Large intestine (tissue), 3 donors: ENCODE results near the gene HAO2. TPM values are rescaled to one million over a fixed set of nuclear protein-coding genes. Genes with fewer than 3 reads are reported as not detected.
"Not testable (repeated sequence)": the region's sequence is repeated elsewhere in the genome, so short reads cannot be mapped to it uniquely, and the experiment has no call there.

Experiments
- DNase-seq, 2 donors: peaks; one replicate each; pipeline versions ENCODE4 v3.0.0 to v3.0.0-alpha.2; 2013
- H3K27ac ChIP-seq: one replicate; pipeline ENCODE4 v1.5.1; 2013; ENCODE audit warnings: low read length
- H3K27me3 ChIP-seq: 2 replicates; pipeline ENCODE4 v1.6.1; 2013; ENCODE audit warnings: low read length; ENCODE audit not compliant: control insufficient read depth, insufficient read depth
- H3K36me3 ChIP-seq: 2 replicates; pipeline ENCODE4 v1.6.1; 2013; ENCODE audit warnings: low read length; ENCODE audit not compliant: control insufficient read depth, insufficient read depth
- H3K4me1 ChIP-seq: one replicate; pipeline ENCODE4 v1.6.1; 2013; ENCODE audit warnings: low read length; ENCODE audit not compliant: control insufficient read depth, insufficient read depth
- H3K4me3 ChIP-seq: one replicate; pipeline ENCODE4 v1.5.1; 2013; ENCODE audit warnings: low read length
- H3K9me3 ChIP-seq: one replicate; pipeline ENCODE4 v1.6.1; 2013; ENCODE audit warnings: mild to moderate bottlenecking, low read depth, low read length, moderate library complexity; ENCODE audit not compliant: control insufficient read depth
- WGBS: methylation state at CpG from one replicate; pipeline ENCODE4 v1.1.5; 2013; ENCODE audit warnings: low lambda C conversion rate; ENCODE audit not compliant: insufficient coverage; 5-methylcytosine and 5-hydroxymethylcytosine counted together
- polyA plus RNA-seq: library from polyadenylated mRNA; unstranded; fragments of 120-200 nt; gene quantifications from one replicate; pipeline ENCODE4 v1.2.1, GENCODE V29; 2013

The HAO2 gene
- polyA plus RNA-seq, 1 donor, result 0.91 TPM

GRCh38 chr1:119330466-119331189, 38.0 kb upstream of the HAO2 start:
- Histone ChIP-seq H3K4me1 (peaks cover 4% of the 10 kb centered on the region), H3K27me3 (peaks cover 4% of the 10 kb centered on the region), H3K4me3 (no peak overlapping the region), H3K9me3 (peaks cover 6% of the 10 kb centered on the region), H3K36me3 (no peaks in the 10 kb centered on the region), H3K27ac (no peak overlapping the region)
- WGBS, result 100% methylated on average over 2 of the region's 6 CpGs
- DNase-seq, result no peak

GRCh38 chr1:119331190-119331515, 37.4 kb upstream of the HAO2 start:
- DNase-seq, result no peak
- peaks cover 6% of the 10 kb centered on the region for H3K9me3 ChIP-seq
- H3K36me3 ChIP-seq, result no peaks in the 10 kb centered on the region
- no peak overlapping the region for H3K27ac ChIP-seq
- no peak overlapping the region for H3K4me3 ChIP-seq
- H3K27me3 ChIP-seq, result peaks cover 2% of the 10 kb centered on the region
- H3K4me1 ChIP-seq, result peaks cover 4% of the 10 kb centered on the region
- WGBS, result 100% methylated on average over 2 of the region's 6 CpGs

- no CpG with 5 or more reads among the region's 1 CpG for WGBS
- Histone ChIP-seq H3K4me3 (no peak overlapping the region), H3K9me3 (peaks cover 6% of the 10 kb centered on the region), H3K4me1 (peaks cover 2% of the 10 kb centered on the region), H3K27ac (no peak overlapping the region), H3K27me3 (no peaks in the 10 kb centered on the region), H3K36me3 (no peaks in the 10 kb centered on the region)
- DNase-seq, result no peak
These were observed 36.7 kb upstream of the HAO2 start for GRCh38 chr1:119331915-119332314.

DNA sequence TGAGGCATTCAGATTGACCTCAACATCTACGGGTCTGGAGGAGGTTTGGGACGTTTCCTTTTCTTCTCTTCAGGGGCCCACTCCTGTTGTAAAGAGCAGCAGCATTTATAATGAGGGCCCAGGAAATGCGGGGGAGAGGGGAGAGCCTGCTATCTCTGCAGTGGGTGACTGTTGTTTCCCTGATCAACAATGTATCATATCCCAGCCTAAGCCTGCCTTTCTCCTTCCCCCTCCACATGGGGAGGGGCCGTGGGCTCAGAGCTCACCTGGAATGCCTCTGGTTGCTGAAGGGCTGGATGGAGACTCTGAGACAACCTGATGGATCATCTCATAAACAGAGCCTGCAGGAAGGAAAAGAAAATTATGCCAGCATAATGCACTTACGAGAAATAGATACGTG, 36.0 kb upstream of the HAO2 start:
- no peak for DNase-seq
- WGBS, result 94% methylated on average over 2 of the region's 6 CpGs
- H3K4me3 ChIP-seq, result no peak overlapping the region

GRCh38 chr1:119333163-119333896, 35.3 kb upstream of the HAO2 start:
- H3K36me3 ChIP-seq, result no peaks in the 10 kb centered on the region
- DNase-seq, result no peak
- no peaks in the 10 kb centered on the region for H3K4me1 ChIP-seq
- no CpG with 5 or more reads among the region's 23 CpGs for WGBS
- no peak overlapping the region for H3K27ac ChIP-seq
- H3K4me3 ChIP-seq, result no peak overlapping the region
- no peaks in the 10 kb centered on the region for H3K27me3 ChIP-seq
- peaks cover 6% of the 10 kb centered on the region for H3K9me3 ChIP-seq

More for the DNA sequence above, 36.0 kb upstream of the HAO2 start:
- Histone ChIP-seq H3K27ac (no peak overlapping the region), H3K27me3 (no peaks in the 10 kb centered on the region), H3K9me3 (peaks cover 6% of the 10 kb centered on the region), H3K36me3 (no peaks in the 10 kb centered on the region), H3K4me1 (no peaks in the 10 kb centered on the region)

- H3K27me3 ChIP-seq, H3K27ac ChIP-seq, H3K36me3 ChIP-seq, H3K4me1 ChIP-seq, H3K4me3 ChIP-seq, DNase-seq, H3K9me3 ChIP-seq: not testable (repeated sequence)
- no CpG with 5 or more reads among the region's 16 CpGs for WGBS
These were observed 34.7 kb upstream of the HAO2 start for GRCh38 chr1:119333897-119334250.

DNA sequence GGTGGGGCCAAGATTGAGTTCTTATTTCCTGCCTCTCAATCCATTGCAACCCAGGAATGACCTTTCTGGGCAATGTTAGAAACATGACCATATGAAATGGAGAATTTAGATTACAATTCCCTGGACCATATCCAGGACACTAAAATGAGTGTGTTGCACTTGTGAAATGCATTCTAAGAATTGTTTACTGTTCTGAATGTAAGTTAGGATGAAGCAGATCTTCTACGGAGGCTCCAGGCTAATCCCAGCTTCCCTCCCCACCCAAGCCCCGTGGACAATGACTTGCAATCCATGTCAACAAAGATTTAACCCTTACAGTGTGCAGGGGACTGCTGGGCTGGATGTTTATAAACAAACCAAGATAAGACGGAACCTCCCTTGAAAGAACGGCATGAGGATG, 31.7 kb upstream of the HAO2 start:
- Histone ChIP-seq H3K27me3 (no peaks in the 10 kb centered on the region), H3K9me3 (peaks cover 6% of the 10 kb centered on the region), H3K4me3 (no peak overlapping the region), H3K36me3 (no peaks in the 10 kb centered on the region), H3K4me1 (peaks cover 8% of the 10 kb centered on the region), H3K27ac (no peak overlapping the region)
- DNase-seq, result peak in 1 of 2 donors; percentile 22
- no CpG with 5 or more reads among the region's 4 CpGs for WGBS

GRCh38 chr1:119338004-119338403, 30.6 kb upstream of the HAO2 start:
- Histone ChIP-seq H3K4me3 (no peak overlapping the region), H3K27me3 (no peaks in the 10 kb centered on the region), H3K4me1 (peaks cover 8% of the 10 kb centered on the region), H3K9me3 (peaks cover 6% of the 10 kb centered on the region), H3K27ac (no peak overlapping the region), H3K36me3 (no peaks in the 10 kb centered on the region)
- DNase-seq, result no peak
- no CpG with 5 or more reads among the region's 2 CpGs for WGBS

- WGBS, result no CpG with 5 or more reads among the region's 3 CpGs
- Histone ChIP-seq H3K9me3 (peaks cover 2% of the 10 kb centered on the region), H3K27ac (no peak overlapping the region), H3K4me1 (peaks cover 8% of the 10 kb centered on the region), H3K4me3 (no peak overlapping the region), H3K36me3 (no peaks in the 10 kb centered on the region), H3K27me3 (no peaks in the 10 kb centered on the region)
- DNase-seq, result no peak
These were observed 29.8 kb upstream of the HAO2 start for GRCh38 chr1:119338757-119339156.

- peak overlapping the region; percentile 8 for H3K27ac ChIP-seq
- no peak for DNase-seq
- H3K36me3 ChIP-seq, result no peaks in the 10 kb centered on the region
These were observed 27.7 kb upstream of the HAO2 start for GRCh38 chr1:119340861-119341261.

More at GRCh38 chr1:119340861-119341261, 27.7 kb upstream of the HAO2 start:
- no peaks in the 10 kb centered on the region for H3K27me3 ChIP-seq
- H3K4me3 ChIP-seq, result no peak overlapping the region
- H3K9me3 ChIP-seq, result no peaks in the 10 kb centered on the region
- peaks cover 8% of the 10 kb centered on the region for H3K4me1 ChIP-seq
